B cell (primary cell): ENCODE results near the gene FUCA1. TPM values are rescaled to one million over a fixed set of nuclear protein-coding genes. Genes with fewer than 3 reads are reported as not detected.

Source experiments
- ATAC-seq: fragments of 200-7000 bp; cut with Tn5 transposase; one replicate; pipeline ENCODE4 v1.10.0; 2021; ENCODE audit warnings: low read depth, mild to moderate bottlenecking, moderate number of reproducible peaks, moderate library complexity
- CTCF ChIA-PET: fragments of 350-600 bp; sonication (Branson Sonifier 250); formaldehyde crosslinking; loops from one replicate; lab custom pipeline; 2021; ENCODE audit warnings: antibody characterized with exemption, inconsistent platforms; lab: Charles Lee
- POLR2A ChIA-PET: fragments of 350-600 bp; sonication (Branson Sonifier 250); formaldehyde crosslinking; loops from one replicate; lab custom pipeline; 2021; ENCODE audit warnings: antibody characterized with exemption; lab: Charles Lee
- DNase-seq: peaks from one replicate; pipeline ENCODE4 v3.0.0; 2013
- H2AFZ ChIP-seq: 2 replicates; pipeline ENCODE4 v1.6.1; 2012; ENCODE audit warnings: mild to moderate bottlenecking, low read depth, low read length; ENCODE audit not compliant: insufficient read depth, poor library complexity, severe bottlenecking
- H3K27ac ChIP-seq, 2 donors: 1 replicate in 1 of 2; 2 replicates in 1 of 2; pipeline ENCODE4 v1.5.1; 2012 to 2013; ENCODE audit warnings: low read length in 2 of 2, mild to moderate bottlenecking in 2 of 2, moderate library complexity in 1 of 2
- H3K27me3 ChIP-seq, 4 experiments: fragments of 200-600 bp in 1 of 4; sonication (generic) in 1 of 4; replicated peaks in 1 of 4; 1 replicate in 2 of 4; 2 replicates in 2 of 4; pipeline versions ENCODE4 v1.6.1 to v1.7.0; 2013 to 2016; ENCODE audit warnings: low read length in 3 of 4, mild to moderate bottlenecking in 2 of 4, mixed read lengths in 1 of 4, moderate library complexity in 1 of 4; ENCODE audit not compliant: insufficient read depth in 4 of 4, control insufficient read depth in 3 of 4; ENCODE audit errors: control extremely low read depth in 1 of 4
- H3K36me3 ChIP-seq, 2 experiments: replicated peaks in 1 of 2; 1 replicate in 1 of 2; 2 replicates in 1 of 2; pipeline versions ENCODE4 v1.6.1 to v1.7.1; 2013; ENCODE audit warnings: low read length in 1 of 2; ENCODE audit not compliant: insufficient read depth in 2 of 2, control insufficient read depth in 1 of 2; ENCODE audit errors: control extremely low read depth in 1 of 2, extremely low read depth in 1 of 2
- H3K4me1 ChIP-seq, 2 donors: fragments of 200-600 bp in 1 of 2; sonication (generic) in 1 of 2; 1 replicate in 1 of 2; 2 replicates in 1 of 2; pipeline versions ENCODE4 v1.5.1 to v1.6.1; 2013 to 2017; ENCODE audit warnings: low read length in 2 of 2; ENCODE audit not compliant: control insufficient read depth in 2 of 2, insufficient read depth in 2 of 2
- H3K4me2 ChIP-seq: replicated peaks from 2 replicates; pipeline ENCODE3; 2012; ENCODE audit warnings: mild to moderate bottlenecking, low read depth, low read length; ENCODE audit not compliant: poor library complexity, severe bottlenecking
- H3K4me3 ChIP-seq, 5 experiments: fragments of 200-600 bp in 1 of 5; sonication (generic) in 1 of 5; 1 replicate in 3 of 5; 2 replicates in 2 of 5; pipeline versions ENCODE4 v1.5.1 to v1.7.0; 2011 to 2016; ENCODE audit warnings: low read length in 4 of 5, mild to moderate bottlenecking in 4 of 5, low read depth in 2 of 5, control low read depth in 1 of 5, moderate library complexity in 1 of 5; ENCODE audit not compliant: insufficient read depth in 1 of 5; ENCODE audit errors: control extremely low read depth in 1 of 5, extremely low read depth in 1 of 5
- H3K79me2 ChIP-seq: fragments of 200-600 bp; sonication (generic); one replicate; pipeline ENCODE4 v1.6.0; 2016; ENCODE audit warnings: low read length; ENCODE audit not compliant: control insufficient read depth, insufficient read depth
- H3K9ac ChIP-seq: fragments of 200-600 bp; sonication (generic); 2 replicates; pipeline ENCODE4 v1.6.1; 2017; ENCODE audit warnings: mild to moderate bottlenecking, low read length, moderate library complexity
- H3K9me3 ChIP-seq, 3 donors: one replicate each; pipeline versions ENCODE4 v1.6.1 to v1.7.1; 2013; ENCODE audit warnings: low read length in 2 of 3; ENCODE audit not compliant: control insufficient read depth in 2 of 3, insufficient read depth in 1 of 3; ENCODE audit errors: control extremely low read depth in 1 of 3
- H4K20me1 ChIP-seq: 2 replicates; pipeline ENCODE4 v1.6.0; 2012; ENCODE audit warnings: mild to moderate bottlenecking, low read length; ENCODE audit not compliant: insufficient read depth, control insufficient read depth, poor library complexity, severe bottlenecking
- H3K27ac Mint-ChIP-seq: one replicate; pipeline ENCODE4 v1.8.0; 2021; ENCODE audit warnings: mixed read lengths
- H3K27me3 Mint-ChIP-seq: one replicate; pipeline ENCODE4 v1.8.0; 2021; ENCODE audit warnings: mixed read lengths
- H3K4me1 Mint-ChIP-seq: one replicate; pipeline ENCODE4 v1.8.0; 2021; ENCODE audit warnings: mixed read lengths
- H3K4me3 Mint-ChIP-seq: one replicate; pipeline ENCODE4 v1.8.0; 2021; ENCODE audit warnings: mixed read lengths
- H3K9me3 Mint-ChIP-seq: one replicate; pipeline ENCODE4 v1.8.0; 2022; ENCODE audit warnings: mixed read lengths; ENCODE audit not compliant: insufficient read depth
- CTCF ChIP-seq: fragments of 200-600 bp; IDR thresholded peaks from one replicate; pipeline ENCODE4 v1.8.0; 2022; ENCODE audit warnings: antibody characterized with exemption, mild to moderate bottlenecking
- EZH2 ChIP-seq: IDR thresholded peaks from 2 replicates; pipeline ENCODE4 v1.6.1; 2012; ENCODE audit warnings: borderline replicate concordance, low read depth, mild to moderate bottlenecking, moderate library complexity, low read length; ENCODE audit not compliant: insufficient read depth, poor library complexity, severe bottlenecking
- WGBS: methylation state at CpG from one replicate; pipeline ENCODE4 v1.1.5; 2013; ENCODE audit warnings: missing lambda C conversion rate; ENCODE audit not compliant: insufficient coverage; 5-methylcytosine and 5-hydroxymethylcytosine counted together
- intact Hi-C: fragments of 100-400 bp; cut with micrococcal nuclease; formaldehyde crosslinking; loops from one replicate; pipeline ENCODE4 v1.10.0; 2022
- polyA plus RNA-seq: library from polyadenylated mRNA; depleted of rRNA; stranded (reverse); fragments of >200 nt; gene quantifications from 2 replicates; pipeline ENCODE4 v1.2.3, GENCODE V29; 2012
- total RNA-seq, 2 donors: library from RNA; stranded (reverse); fragments of 120-200 nt in 1 of 2; gene quantifications; 1 replicate in 1 of 2; 2 replicates in 1 of 2; pipeline versions ENCODE4 v1.2.3 to v1.2.4, GENCODE V29; 2013 to 2022

FUCA1 gene
- total and polyA plus RNA-seq, 2 donors (not counting 1 experiment from before 2014, with no cell fraction given): 8.0 to 19.3 TPM

- H3K4me1 Mint-ChIP-seq: peaks cover 70% of the 10 kb centered on the region
Measured at GRCh38 chr1:23915466-23915865, 47.4 kb upstream of the FUCA1 start.

More at GRCh38 chr1:23915466-23915865, 47.4 kb upstream of the FUCA1 start:
- Mint-ChIP-seq H3K27me3 (no peaks in the 10 kb centered on the region), H3K9me3 (no peaks in the 10 kb centered on the region), H3K4me3 (no peak overlapping the region), H3K27ac (peak overlapping the region; percentile 90)
- Histone ChIP-seq H3K36me3 (peaks cover 0 to 6% of the 10 kb centered on the region in 2 experiments), H3K4me3 (no peak overlapping the region), H3K9me3 (peaks cover 0 to 3% (median 0%) of the 10 kb centered on the region in 3 donors), H3K9ac (no peak overlapping the region), H3K27ac (peak overlapping the region; percentile 29 to 77), H3K79me2 (peaks cover 41% of the 10 kb centered on the region), H3K4me1 (peaks cover 58 to 76% of the 10 kb centered on the region in 2 donors), H3K27me3 (no peaks in the 10 kb centered on the region), H3K4me2 (peak overlapping the region; percentile 71), H2AFZ (no peak overlapping the region), H4K20me1 (no peaks in the 10 kb centered on the region)
- no peak for TF ChIP-seq EZH2
- no peak for TF ChIP-seq CTCF
- ChIA-PET CTCF (interaction anchor here (0.8 to 4.7 kb wide), 18 partner anchors 12 to 278 kb away, joined by 3 to 199 read pairs (median 18); partner anchors contain the start of genes FUCA1 and PITHD1), POLR2A (interaction anchor here (0.6 to 3.4 kb wide), 3 partner anchors 13 to 43 kb away, joined by 3 to 18 read pairs (median 3); no protein-coding TSS in a partner anchor)
- intact Hi-C loops: loop anchor here (5.0 kb wide), 2 partner anchors 88 to 223 kb away; partner anchors contain the start of genes HMGCL and RPL11
- DNase-seq (peak; percentile 34), ATAC-seq (no peak)
- 80% methylated on average over 1 of the region's 5 CpGs for WGBS
